WTC11 (cell line): ENCODE results near the gene MECR. TPM values are rescaled to one million over a fixed set of nuclear protein-coding genes. Genes with fewer than 3 reads are reported as not detected.

ENCODE experiments used
- ATAC-seq: fragments of 200-7000 bp; cut with Tn5 transposase; 2 replicates; pipeline ENCODE4 v1.10.0; 2021; ENCODE audit warnings: mild to moderate bottlenecking, moderate library complexity
- CTCF ChIA-PET: fragments of 300-600 bp; sonication (Branson Sonifier 250); formaldehyde crosslinking; loops from one replicate; lab custom pipeline; 2021; ENCODE audit warnings: antibody characterized with exemption; lab: Charles Lee
- POLR2A ChIA-PET: fragments of 350-600 bp; sonication (Branson Sonifier 250); formaldehyde crosslinking; loops from one replicate; lab custom pipeline; 2021; ENCODE audit warnings: antibody characterized with exemption; lab: Charles Lee
- DNase-seq: peaks from one replicate; pipeline ENCODE4 v3.0.0; 2021; ENCODE audit warnings: low spot score
- H3K27ac Mint-ChIP-seq: 2 replicates; pipeline ENCODE4 v1.8.0; 2021; ENCODE audit warnings: mixed read lengths
- H3K27me3 Mint-ChIP-seq: 2 replicates; pipeline ENCODE4 v1.8.0; 2021; ENCODE audit warnings: low read depth, mild to moderate bottlenecking, moderate library complexity, mixed read lengths
- H3K36me3 Mint-ChIP-seq: 2 replicates; pipeline ENCODE4 v1.8.0; 2021; ENCODE audit warnings: mixed read lengths
- H3K4me1 Mint-ChIP-seq: 2 replicates; pipeline ENCODE4 v1.8.0; 2022; ENCODE audit warnings: mixed read lengths
- H3K4me3 Mint-ChIP-seq: 2 replicates; pipeline ENCODE4 v1.8.0; 2021; ENCODE audit warnings: mild to moderate bottlenecking, moderate library complexity, mixed read lengths
- H3K9me3 Mint-ChIP-seq: 2 replicates; pipeline ENCODE4 v1.8.0; 2021; ENCODE audit warnings: mixed read lengths
- ATF2 ChIP-seq: sonication (generic); formaldehyde crosslinking; IDR thresholded peaks from 2 replicates; pipeline ENCODE4 v1.8.1; 2022; ENCODE audit warnings: low read depth, missing genetic modification reagents, borderline replicate concordance
- CBFB ChIP-seq: sonication (generic); formaldehyde crosslinking; IDR thresholded peaks from 2 replicates; pipeline ENCODE4 v1.8.1; 2022; ENCODE audit warnings: mild to moderate bottlenecking, low read depth, missing genetic modification reagents
- CREM ChIP-seq: sonication (generic); formaldehyde crosslinking; IDR thresholded peaks from 2 replicates; pipeline ENCODE4 v1.8.1; 2022; ENCODE audit warnings: mild to moderate bottlenecking, missing genetic modification reagents, moderate library complexity
- EMX1 ChIP-seq: fragments of 250-450 bp; sonication (Bioruptor Pico); IDR thresholded peaks from 2 replicates; pipeline ENCODE4 v1.8.0; 2021; ENCODE audit warnings: mild to moderate bottlenecking
- FOXK1 ChIP-seq: sonication (generic); formaldehyde crosslinking; IDR thresholded peaks from 2 replicates; pipeline ENCODE4 v1.8.0; 2022; ENCODE audit warnings: mild to moderate bottlenecking, moderate library complexity, missing genetic modification reagents
- GABPB1 ChIP-seq: sonication (generic); formaldehyde crosslinking; IDR thresholded peaks from 2 replicates; pipeline ENCODE4 v1.8.1; 2023; ENCODE audit warnings: mild to moderate bottlenecking, missing genetic modification reagents
- HMGXB4 ChIP-seq: sonication (generic); formaldehyde crosslinking; IDR thresholded peaks from 2 replicates; pipeline ENCODE4 v1.8.1; 2023; ENCODE audit warnings: mild to moderate bottlenecking, moderate library complexity, missing genetic modification reagents
- JAZF1 ChIP-seq: fragments of 250-450 bp; sonication (Bioruptor Pico); IDR thresholded peaks from 2 replicates; pipeline ENCODE4 v1.9.0; 2021; ENCODE audit warnings: moderate library complexity, mild to moderate bottlenecking, inconsistent platforms
- JUN ChIP-seq: sonication (generic); formaldehyde crosslinking; IDR thresholded peaks from 2 replicates; pipeline ENCODE4 v1.8.0; 2023; ENCODE audit warnings: mild to moderate bottlenecking, missing genetic modification reagents
- MXD4 ChIP-seq: fragments of 250-450 bp; sonication (Bioruptor Pico); IDR thresholded peaks from 2 replicates; pipeline ENCODE4 v1.8.0; 2021; ENCODE audit warnings: mild to moderate bottlenecking, moderate library complexity, borderline replicate concordance
- NFATC4 ChIP-seq: fragments of 250-450 bp; sonication (Bioruptor Pico); IDR thresholded peaks from 2 replicates; pipeline ENCODE4 v1.9.0; 2021; ENCODE audit warnings: mild to moderate bottlenecking
- SP1 ChIP-seq: sonication (generic); formaldehyde crosslinking; conservative IDR thresholded peaks from 2 replicates; pipeline ENCODE4 v1.8.1; 2022; ENCODE audit warnings: missing genetic modification reagents
- TCF7 ChIP-seq: sonication (generic); formaldehyde crosslinking; IDR thresholded peaks from 2 replicates; pipeline ENCODE4 v1.8.0; 2022; ENCODE audit warnings: mild to moderate bottlenecking, low read depth, missing genetic modification reagents, moderate library complexity
- TEAD1 ChIP-seq: sonication (generic); formaldehyde crosslinking; IDR thresholded peaks from 2 replicates; pipeline ENCODE4 v1.8.0; 2022; ENCODE audit warnings: mild to moderate bottlenecking, missing genetic modification reagents
- USF1 ChIP-seq: sonication (generic); formaldehyde crosslinking; IDR thresholded peaks from 2 replicates; pipeline ENCODE4 v1.8.0; 2022; ENCODE audit warnings: mild to moderate bottlenecking, missing genetic modification reagents
- ZBTB21 ChIP-seq: sonication (generic); formaldehyde crosslinking; IDR thresholded peaks from 2 replicates; pipeline ENCODE4 v1.8.1; 2023; ENCODE audit warnings: mild to moderate bottlenecking, missing genetic modification reagents, borderline replicate concordance
- ZBTB43 ChIP-seq: sonication (generic); formaldehyde crosslinking; IDR thresholded peaks from 2 replicates; pipeline ENCODE4 v1.8.1; 2023; ENCODE audit warnings: mild to moderate bottlenecking, missing genetic modification reagents
- ZMAT4 ChIP-seq: fragments of 250-450 bp; sonication (Bioruptor Pico); IDR thresholded peaks from 2 replicates; pipeline ENCODE4 v1.9.0; 2021; ENCODE audit warnings: mild to moderate bottlenecking
- ZNF121 ChIP-seq: sonication (generic); formaldehyde crosslinking; IDR thresholded peaks from 2 replicates; pipeline ENCODE4 v1.8.0; 2023; ENCODE audit warnings: missing genetic modification reagents
- ZNF219 ChIP-seq: sonication (generic); formaldehyde crosslinking; IDR thresholded peaks from 2 replicates; pipeline ENCODE4 v1.8.0; 2023; ENCODE audit warnings: missing genetic modification reagents, mild to moderate bottlenecking, borderline replicate concordance
- ZNF263 ChIP-seq: sonication (generic); formaldehyde crosslinking; IDR thresholded peaks from 2 replicates; pipeline ENCODE4 v1.8.1; 2022; ENCODE audit warnings: low read depth, mild to moderate bottlenecking, moderate library complexity, missing genetic modification reagents
- ZNF317 ChIP-seq: sonication (generic); formaldehyde crosslinking; IDR thresholded peaks from 2 replicates; pipeline ENCODE4 v1.8.1; 2023; ENCODE audit warnings: low read depth, mild to moderate bottlenecking, moderate library complexity, missing genetic modification reagents, borderline replicate concordance
- ZNF671 ChIP-seq: fragments of 250-450 bp; sonication (Bioruptor Pico); IDR thresholded peaks from 2 replicates; pipeline ENCODE4 v1.8.0; 2021; ENCODE audit warnings: mild to moderate bottlenecking
- ZSCAN18 ChIP-seq: fragments of 250-450 bp; sonication (Bioruptor Pico); IDR thresholded peaks from 2 replicates; pipeline ENCODE4 v2.1.2; 2022; ENCODE audit warnings: mild to moderate bottlenecking, moderate library complexity
- total RNA-seq: library from RNA; stranded (reverse); gene quantifications from 3 replicates; pipeline ENCODE4 v1.2.3, GENCODE V29; 2021
- TF ChIP-seq, protein P1 (sequence below): sonication (generic); formaldehyde crosslinking; IDR thresholded peaks from 2 replicates; pipeline ENCODE4 v1.8.1; 2023; ENCODE audit warnings: mild to moderate bottlenecking, missing genetic modification reagents
- TF ChIP-seq, protein P2 (sequence below): sonication (generic); formaldehyde crosslinking; conservative IDR thresholded peaks from 2 replicates; pipeline ENCODE4 v1.8.1; 2023; ENCODE audit warnings: mild to moderate bottlenecking, low read depth, missing genetic modification reagents, moderate library complexity

Gene MECR
- total RNA-seq, 1 experiment from 2014 or later, result 37.6 TPM

DNA sequence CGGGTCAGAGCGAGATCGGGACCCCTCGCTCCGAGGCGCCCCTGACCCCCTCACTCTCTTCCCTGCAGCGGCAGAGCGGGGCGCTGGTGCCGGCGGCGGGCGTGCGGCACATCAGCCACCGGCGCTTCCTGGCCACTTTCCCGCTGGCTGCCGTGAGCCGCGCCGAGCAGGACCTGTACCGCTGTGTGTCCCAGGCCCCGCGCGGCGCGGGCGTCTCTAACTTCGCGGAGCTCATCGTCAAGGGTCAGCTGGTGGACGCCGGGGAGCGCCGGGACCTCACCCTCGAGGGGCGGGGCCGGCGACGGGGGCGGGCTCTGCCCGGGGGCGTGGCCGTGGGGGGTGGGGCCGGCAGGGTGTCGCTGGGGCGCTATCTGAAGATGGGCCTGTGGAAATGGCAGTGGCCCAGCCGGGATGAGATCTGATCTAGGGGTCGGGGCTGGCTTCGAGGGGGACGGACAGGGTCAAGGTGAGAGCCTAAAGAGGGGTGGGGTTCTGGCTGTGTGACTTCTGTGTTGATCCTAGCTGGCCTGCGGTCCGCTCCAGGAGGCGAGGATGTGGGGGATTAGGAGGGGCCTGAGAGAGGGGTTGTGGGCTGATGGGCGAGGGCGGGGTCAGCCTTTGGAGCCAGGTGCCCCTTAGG, 29.2 kb upstream of the MECR start:
- peaks cover 10% of the 10 kb centered on the region; the same call in 1 of the 2 replicates for H3K36me3 Mint-ChIP-seq
- TF ChIP-seq NFATC4 (CRISPR knock-in tag) (no peak), ZMAT4 (CRISPR knock-in tag) (no peak), ZBTB43 (CRISPR knock-in tag) (no peak), CREM (CRISPR knock-in tag) (no peak), JUN (peak; percentile 19; the same call in 1 of the 2 replicates), TCF7 (CRISPR knock-in tag) (no peak), ATF2 (CRISPR knock-in tag) (no peak), FOXK1 (CRISPR knock-in tag) (0 out of 2 replicates have a peak, but pooled peaks have one; percentile 14), MXD4 (CRISPR knock-in tag) (no peak), ZNF219 (no peak), ZNF671 (CRISPR knock-in tag) (no peak), HMGXB4 (CRISPR knock-in tag) (no peak), JAZF1 (no peak), CBFB (CRISPR knock-in tag) (no peak), EMX1 (CRISPR knock-in tag) (no peak), ZNF317 (CRISPR knock-in tag) (peak; percentile 12; the same call in 1 of the 2 replicates), ZSCAN18 (CRISPR knock-in tag) (no peak), TEAD1 (CRISPR knock-in tag) (no peak), GABPB1 (CRISPR knock-in tag) (no peak), USF1 (CRISPR knock-in tag) (peak; percentile 17; the same call in 1 of the 2 replicates), SP1 (peak; percentile 80; the same call in 1 of the 2 replicates), ZNF263 (no peak), ZBTB21 (CRISPR knock-in tag) (no peak), ZNF121 (CRISPR knock-in tag) (no peak)
- TF ChIP-seq, protein P1, sequence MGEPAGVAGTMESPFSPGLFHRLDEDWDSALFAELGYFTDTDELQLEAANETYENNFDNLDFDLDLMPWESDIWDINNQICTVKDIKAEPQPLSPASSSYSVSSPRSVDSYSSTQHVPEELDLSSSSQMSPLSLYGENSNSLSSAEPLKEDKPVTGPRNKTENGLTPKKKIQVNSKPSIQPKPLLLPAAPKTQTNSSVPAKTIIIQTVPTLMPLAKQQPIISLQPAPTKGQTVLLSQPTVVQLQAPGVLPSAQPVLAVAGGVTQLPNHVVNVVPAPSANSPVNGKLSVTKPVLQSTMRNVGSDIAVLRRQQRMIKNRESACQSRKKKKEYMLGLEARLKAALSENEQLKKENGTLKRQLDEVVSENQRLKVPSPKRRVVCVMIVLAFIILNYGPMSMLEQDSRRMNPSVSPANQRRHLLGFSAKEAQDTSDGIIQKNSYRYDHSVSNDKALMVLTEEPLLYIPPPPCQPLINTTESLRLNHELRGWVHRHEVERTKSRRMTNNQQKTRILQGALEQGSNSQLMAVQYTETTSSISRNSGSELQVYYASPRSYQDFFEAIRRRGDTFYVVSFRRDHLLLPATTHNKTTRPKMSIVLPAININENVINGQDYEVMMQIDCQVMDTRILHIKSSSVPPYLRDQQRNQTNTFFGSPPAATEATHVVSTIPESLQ (CRISPR knock-in tag), result no peak
- TF ChIP-seq, protein P2, sequence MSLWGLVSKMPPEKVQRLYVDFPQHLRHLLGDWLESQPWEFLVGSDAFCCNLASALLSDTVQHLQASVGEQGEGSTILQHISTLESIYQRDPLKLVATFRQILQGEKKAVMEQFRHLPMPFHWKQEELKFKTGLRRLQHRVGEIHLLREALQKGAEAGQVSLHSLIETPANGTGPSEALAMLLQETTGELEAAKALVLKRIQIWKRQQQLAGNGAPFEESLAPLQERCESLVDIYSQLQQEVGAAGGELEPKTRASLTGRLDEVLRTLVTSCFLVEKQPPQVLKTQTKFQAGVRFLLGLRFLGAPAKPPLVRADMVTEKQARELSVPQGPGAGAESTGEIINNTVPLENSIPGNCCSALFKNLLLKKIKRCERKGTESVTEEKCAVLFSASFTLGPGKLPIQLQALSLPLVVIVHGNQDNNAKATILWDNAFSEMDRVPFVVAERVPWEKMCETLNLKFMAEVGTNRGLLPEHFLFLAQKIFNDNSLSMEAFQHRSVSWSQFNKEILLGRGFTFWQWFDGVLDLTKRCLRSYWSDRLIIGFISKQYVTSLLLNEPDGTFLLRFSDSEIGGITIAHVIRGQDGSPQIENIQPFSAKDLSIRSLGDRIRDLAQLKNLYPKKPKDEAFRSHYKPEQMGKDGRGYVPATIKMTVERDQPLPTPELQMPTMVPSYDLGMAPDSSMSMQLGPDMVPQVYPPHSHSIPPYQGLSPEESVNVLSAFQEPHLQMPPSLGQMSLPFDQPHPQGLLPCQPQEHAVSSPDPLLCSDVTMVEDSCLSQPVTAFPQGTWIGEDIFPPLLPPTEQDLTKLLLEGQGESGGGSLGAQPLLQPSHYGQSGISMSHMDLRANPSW (CRISPR knock-in tag), result no peak
- TF ChIP-seq, all 79 proteins: peak for 5
- Mint-ChIP-seq H3K9me3 (peaks cover 4% of the 10 kb centered on the region), H3K4me1 (peaks cover 47% of the 10 kb centered on the region), H3K27ac (no peak overlapping the region), H3K27me3 (peaks cover 37% of the 10 kb centered on the region), H3K4me3 (peak overlapping the region; percentile 86)
- CTCF ChIA-PET, result interaction anchor here (0.6 to 4.1 kb wide), 17 partner anchors 9 to 409 kb away, joined by 3 to 30 read pairs (median 6); partner anchors contain the start of genes MECR and PTPRU
- DNase-seq, result peak; percentile 77
- POLR2A ChIA-PET, result interaction anchor here (1.0 to 2.0 kb wide), 5 partner anchors 10 to 23 kb away, joined by 3 to 9 read pairs (median 5); no protein-coding TSS in a partner anchor
- peak; percentile 47 for ATAC-seq
